Endodermal cell (in vitro differentiated cells): ENCODE measurements around the gene DPH5. TPM values are rescaled to one million over a fixed set of nuclear protein-coding genes. Genes with fewer than 3 reads are reported as not detected.

Source experiments
- DNase-seq: peaks from one replicate; pipeline ENCODE4 v3.0.0-alpha.2; 2017
- H3K27ac ChIP-seq: 2 replicates; pipeline ENCODE4 v1.5.1; 2013; ENCODE audit warnings: mild to moderate bottlenecking, low read depth, low read length, moderate library complexity
- H3K27me3 ChIP-seq: 2 replicates; pipeline ENCODE4 v1.6.1; 2013; ENCODE audit warnings: mild to moderate bottlenecking, low read length, moderate library complexity; ENCODE audit not compliant: insufficient read depth, control insufficient read depth, poor library complexity, severe bottlenecking
- H3K36me3 ChIP-seq: 2 replicates; pipeline ENCODE4 v1.7.0; 2013; ENCODE audit warnings: mild to moderate bottlenecking, low read length, moderate library complexity; ENCODE audit not compliant: control insufficient read depth, insufficient read depth
- H3K4me1 ChIP-seq: one replicate; pipeline ENCODE4 v1.7.0; 2013; ENCODE audit warnings: low read length; ENCODE audit not compliant: control insufficient read depth, insufficient read depth
- H3K4me3 ChIP-seq: 2 replicates; pipeline ENCODE4 v1.5.1; 2013; ENCODE audit warnings: mild to moderate bottlenecking, low read length, moderate library complexity
- H3K9ac ChIP-seq: 2 replicates; pipeline ENCODE4 v1.6.1; 2013; ENCODE audit warnings: mild to moderate bottlenecking, low read length, moderate library complexity; ENCODE audit not compliant: poor library complexity, severe bottlenecking; ENCODE audit errors: extremely low read depth
- H3K9me3 ChIP-seq: 2 replicates; pipeline ENCODE4 v1.6.1; 2013; ENCODE audit warnings: mild to moderate bottlenecking, low read length, moderate library complexity; ENCODE audit not compliant: control insufficient read depth
- H3K27ac Mint-ChIP-seq: 2 replicates; pipeline ENCODE4 v1.8.0; 2020; ENCODE audit warnings: mixed read lengths
- H3K27me3 Mint-ChIP-seq: 2 replicates; pipeline ENCODE4 v1.8.0; 2021; ENCODE audit warnings: mild to moderate bottlenecking, mixed read lengths; ENCODE audit not compliant: insufficient read depth
- H3K36me3 Mint-ChIP-seq: 2 replicates; pipeline ENCODE4 v1.8.0; 2020; ENCODE audit warnings: low read depth, mixed read lengths
- H3K4me1 Mint-ChIP-seq: 2 replicates; pipeline ENCODE4 v1.8.0; 2020; ENCODE audit warnings: mixed read lengths
- H3K4me3 Mint-ChIP-seq: 2 replicates; pipeline ENCODE4 v1.8.0; 2020; ENCODE audit warnings: mild to moderate bottlenecking, moderate library complexity, mixed read lengths
- H3K9me3 Mint-ChIP-seq: 2 replicates; pipeline ENCODE4 v1.8.0; 2020; ENCODE audit warnings: mild to moderate bottlenecking, mixed read lengths
- WGBS, 2 experiments: methylation state at CpG; one replicate each; pipeline versions ENCODE4 v1.1.5 to v1.1.7; 2013; ENCODE audit warnings: missing lambda C conversion rate in 2 of 2, mixed read lengths in 1 of 2; ENCODE audit not compliant: insufficient coverage in 1 of 2, insufficient read length in 1 of 2; 5-methylcytosine and 5-hydroxymethylcytosine counted together
- total RNA-seq, 2 donors: library from RNA; stranded (reverse); fragmentation: NEBNext Ultra II Directional in 1 of 2; extraction: Animal tissue kit (Norgen Biotek cat#: 25700) in 1 of 2; gene quantifications; 2 replicates in 1 of 2; 3 replicates in 1 of 2; pipeline ENCODE4 v1.2.1, GENCODE V29; 2021
- TF ChIP-seq, protein P1 (sequence below): fragments of 200-600 bp; sonication (generic); conservative IDR thresholded peaks from 2 replicates; pipeline ENCODE4 v1.5.0; 2021; ENCODE audit warnings: antibody characterized with exemption, mild to moderate bottlenecking

The DPH5 gene
- total RNA-seq, 2 donors from 2014 or later: 38.7 to 40.4 TPM

DNA sequence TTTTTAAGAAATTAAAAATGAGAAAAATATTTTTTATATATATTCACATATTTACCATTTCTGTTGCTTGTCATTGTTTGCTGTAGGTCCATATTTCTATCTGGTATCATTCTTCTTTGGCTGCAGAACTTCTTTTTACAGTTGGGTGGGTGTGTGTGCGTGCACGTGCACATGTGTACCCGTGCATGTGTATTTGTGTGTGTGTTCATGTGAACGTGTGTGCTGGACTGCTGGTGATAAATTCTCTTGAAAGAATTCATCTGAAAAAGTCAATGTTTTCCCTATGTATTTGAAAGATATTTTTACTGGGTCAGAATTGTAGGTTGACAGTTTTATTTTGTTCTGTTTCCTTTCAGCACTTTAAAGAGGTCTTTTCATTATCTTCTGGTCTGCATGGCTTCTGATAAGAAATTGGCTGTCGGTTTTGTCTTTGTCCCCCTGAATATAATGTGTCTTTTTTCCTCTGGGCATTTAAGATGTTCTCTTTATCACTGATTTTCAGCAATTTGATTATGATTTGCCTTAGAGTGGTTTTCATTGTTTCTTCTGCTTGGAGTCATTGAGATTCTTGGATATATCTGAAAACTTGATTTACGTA lies 34.5 kb upstream of the DPH5 start:
- WGBS, 2 experiments: 83 to 94% methylated on average over 1 to 6 of the region's 6 CpGs
- H3K4me1 Mint-ChIP-seq: peaks cover 12% of the 10 kb centered on the region
- Histone ChIP-seq H3K9me3 (peaks cover 6% of the 10 kb centered on the region), H3K9ac (no peak overlapping the region), H3K36me3 (no peaks in the 10 kb centered on the region), H3K27me3 (peaks cover 42% of the 10 kb centered on the region), H3K4me3 (no peak overlapping the region), H3K4me1 (no peaks in the 10 kb centered on the region), H3K27ac (no peak overlapping the region)
- H3K27ac Mint-ChIP-seq: no peak overlapping the region
- TF ChIP-seq, protein P1, sequence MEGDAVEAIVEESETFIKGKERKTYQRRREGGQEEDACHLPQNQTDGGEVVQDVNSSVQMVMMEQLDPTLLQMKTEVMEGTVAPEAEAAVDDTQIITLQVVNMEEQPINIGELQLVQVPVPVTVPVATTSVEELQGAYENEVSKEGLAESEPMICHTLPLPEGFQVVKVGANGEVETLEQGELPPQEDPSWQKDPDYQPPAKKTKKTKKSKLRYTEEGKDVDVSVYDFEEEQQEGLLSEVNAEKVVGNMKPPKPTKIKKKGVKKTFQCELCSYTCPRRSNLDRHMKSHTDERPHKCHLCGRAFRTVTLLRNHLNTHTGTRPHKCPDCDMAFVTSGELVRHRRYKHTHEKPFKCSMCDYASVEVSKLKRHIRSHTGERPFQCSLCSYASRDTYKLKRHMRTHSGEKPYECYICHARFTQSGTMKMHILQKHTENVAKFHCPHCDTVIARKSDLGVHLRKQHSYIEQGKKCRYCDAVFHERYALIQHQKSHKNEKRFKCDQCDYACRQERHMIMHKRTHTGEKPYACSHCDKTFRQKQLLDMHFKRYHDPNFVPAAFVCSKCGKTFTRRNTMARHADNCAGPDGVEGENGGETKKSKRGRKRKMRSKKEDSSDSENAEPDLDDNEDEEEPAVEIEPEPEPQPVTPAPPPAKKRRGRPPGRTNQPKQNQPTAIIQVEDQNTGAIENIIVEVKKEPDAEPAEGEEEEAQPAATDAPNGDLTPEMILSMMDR: no peak
- no peaks in the 10 kb centered on the region for H3K36me3 Mint-ChIP-seq
- H3K27me3 Mint-ChIP-seq: peaks cover 14% of the 10 kb centered on the region
- DNase-seq: no peak
- H3K9me3 Mint-ChIP-seq: no peaks in the 10 kb centered on the region
- no peak overlapping the region for H3K4me3 Mint-ChIP-seq

DNA sequence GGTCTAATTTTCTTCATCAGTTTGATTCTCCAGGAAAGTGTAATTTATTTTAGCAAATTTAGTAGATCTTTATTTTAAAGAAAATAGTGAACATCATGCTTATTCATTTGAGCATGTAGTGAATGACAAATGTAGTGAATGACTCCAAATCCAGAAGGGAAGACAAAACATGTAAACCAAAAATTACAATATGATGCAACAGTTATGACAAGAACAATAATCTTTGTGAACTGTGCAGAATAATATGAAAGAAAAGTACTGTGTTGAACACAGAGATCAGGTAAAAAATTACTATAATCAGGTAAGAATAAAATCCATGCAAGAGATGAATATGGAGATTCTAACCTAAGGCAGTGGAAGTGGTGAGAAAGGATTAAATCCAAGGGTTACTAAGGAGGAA lies 30.0 kb upstream of the DPH5 start:
- H3K27me3 ChIP-seq: peaks cover 50% of the 10 kb centered on the region
- H3K27ac ChIP-seq: no peak overlapping the region
- H3K9ac ChIP-seq: no peak overlapping the region
- no peak for DNase-seq
- H3K9me3 ChIP-seq: peaks cover 6% of the 10 kb centered on the region
- no peaks in the 10 kb centered on the region for H3K9me3 Mint-ChIP-seq
- no peaks in the 10 kb centered on the region for H3K36me3 Mint-ChIP-seq
- peaks cover 26% of the 10 kb centered on the region for H3K4me1 Mint-ChIP-seq
- TF ChIP-seq, protein P1: no peak
- no peak overlapping the region for H3K4me3 ChIP-seq
- no peak overlapping the region for H3K4me3 Mint-ChIP-seq
- H3K36me3 ChIP-seq: no peaks in the 10 kb centered on the region
- H3K4me1 ChIP-seq: peaks cover 7% of the 10 kb centered on the region
- peaks cover 27% of the 10 kb centered on the region for H3K27me3 Mint-ChIP-seq
- H3K27ac Mint-ChIP-seq: no peak overlapping the region

DNA sequence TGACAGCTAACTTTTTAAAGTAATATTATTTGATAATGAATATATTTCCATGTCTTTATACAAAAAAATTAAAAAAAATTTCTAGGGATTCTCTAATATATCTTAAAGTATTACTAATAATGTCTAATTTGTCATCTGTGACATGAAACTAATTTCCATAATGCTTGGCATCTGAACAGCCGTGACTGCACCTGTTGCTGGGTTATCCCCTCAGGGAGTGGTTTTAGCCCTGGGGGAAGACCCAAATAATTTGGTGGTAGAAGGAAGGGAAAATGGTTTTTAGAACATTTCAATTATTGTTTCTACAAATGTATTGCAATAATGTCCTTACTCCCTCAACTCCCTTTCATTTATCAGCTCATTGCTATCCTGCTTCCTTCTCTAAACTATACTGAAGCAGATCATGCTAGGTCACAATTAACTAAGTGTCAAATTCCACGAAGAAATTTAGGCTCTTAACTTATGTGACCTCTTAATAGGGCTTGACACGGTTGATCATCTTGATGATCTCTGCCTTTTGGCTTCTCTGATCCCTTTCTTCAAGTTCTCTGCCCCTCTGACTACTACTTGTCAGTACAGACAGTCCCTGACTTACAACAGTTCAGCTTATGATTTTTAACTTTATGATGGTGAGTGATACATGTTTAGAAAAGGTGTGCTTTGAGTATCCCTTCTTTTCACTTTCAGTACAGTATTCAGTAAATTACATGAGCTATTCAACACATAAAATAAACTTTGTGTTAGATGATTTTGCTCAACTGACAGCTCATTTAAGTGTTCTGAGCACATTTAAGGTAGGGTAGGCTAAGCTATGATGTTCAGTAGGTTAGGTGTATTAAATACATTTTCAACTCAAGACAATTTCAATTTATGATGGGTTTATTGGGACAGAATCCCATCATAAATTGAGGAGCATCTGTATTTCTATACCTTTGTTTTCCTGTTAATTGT lies 26.4 kb upstream of the DPH5 start:
- DNase-seq: no peak
- no peak overlapping the region for H3K4me3 Mint-ChIP-seq
- peaks cover 15% of the 10 kb centered on the region for H3K27me3 Mint-ChIP-seq
- H3K9me3 ChIP-seq: no peaks in the 10 kb centered on the region
- H3K4me1 ChIP-seq: peaks cover 7% of the 10 kb centered on the region
- H3K9ac ChIP-seq: no peak overlapping the region
- no peaks in the 10 kb centered on the region for H3K36me3 Mint-ChIP-seq
- peaks cover 15% of the 10 kb centered on the region for H3K4me1 Mint-ChIP-seq
- peaks cover 31% of the 10 kb centered on the region for H3K27me3 ChIP-seq
- WGBS, 2 experiments: 68 to 84% methylated on average over 2 to 3 of the region's 3 CpGs
- no peaks in the 10 kb centered on the region for H3K9me3 Mint-ChIP-seq
- no peaks in the 10 kb centered on the region for H3K36me3 ChIP-seq
- H3K27ac ChIP-seq: no peak overlapping the region
- H3K27ac Mint-ChIP-seq: no peak overlapping the region
- peak overlapping the region; percentile 47 for H3K4me3 ChIP-seq
- TF ChIP-seq, protein P1: no peak
